ENCODE results near the gene EVC2.
A peak's percentile ranks its signal among the peaks of the same experiment; 100 is the strongest.

Gene EVC2

GRCh38 chr4:5724377-5724776 lies 16.0 kb upstream of the EVC2 start:
- H3K9me3 Mint-ChIP-seq, result no peaks in the 10 kb centered on the region
- H3K36me3 Mint-ChIP-seq (ENCODE audit: low read depth), result no peaks in the 10 kb centered on the region
- no peak overlapping the region for H3K27ac Mint-ChIP-seq
- H3K4me3 Mint-ChIP-seq, result no peak overlapping the region
- H3K4me1 Mint-ChIP-seq (ENCODE audit: low read depth), result no peaks in the 10 kb centered on the region
- peaks cover 7% of the 10 kb centered on the region for H3K27me3 Mint-ChIP-seq
- no peak for DNase-seq

- no peak overlapping the region for H3K27ac Mint-ChIP-seq
- no peaks in the 10 kb centered on the region for H3K4me1 Mint-ChIP-seq (ENCODE audit: low read depth)
- no peaks in the 10 kb centered on the region for H3K9me3 Mint-ChIP-seq
- H3K27me3 Mint-ChIP-seq, result peaks cover 7% of the 10 kb centered on the region
- no peak overlapping the region for H3K4me3 Mint-ChIP-seq
- no peak for DNase-seq
- no peaks in the 10 kb centered on the region for H3K36me3 Mint-ChIP-seq (ENCODE audit: low read depth)
These were observed 14.0 kb upstream of the EVC2 start for GRCh38 chr4:5722328-5722727.

DNA sequence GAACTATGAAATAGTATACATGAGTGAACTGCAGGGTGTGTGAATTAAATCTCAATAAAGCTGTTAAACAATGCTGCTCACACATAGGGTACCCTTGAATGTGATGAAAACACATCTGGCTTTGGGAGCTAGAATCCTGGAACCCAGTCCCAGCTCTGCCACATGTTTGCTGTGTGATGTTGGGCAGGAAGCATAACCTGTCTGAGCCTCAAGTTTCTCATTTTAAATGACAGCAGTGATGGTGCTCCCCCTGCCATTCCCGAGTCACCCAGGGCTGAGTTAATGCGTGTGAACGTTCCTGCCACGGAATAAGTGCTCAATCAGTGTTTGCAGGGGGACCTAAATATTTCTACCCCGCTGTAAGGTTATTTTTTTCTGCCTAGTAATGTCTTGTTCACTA lies 13.6 kb upstream of the EVC2 start:
- H3K27ac Mint-ChIP-seq, result no peak overlapping the region
- no peaks in the 10 kb centered on the region for H3K4me1 Mint-ChIP-seq (ENCODE audit: low read depth)
- no peaks in the 10 kb centered on the region for H3K36me3 Mint-ChIP-seq (ENCODE audit: low read depth)
- DNase-seq, result no peak
- peaks cover 1% of the 10 kb centered on the region for H3K9me3 Mint-ChIP-seq
- peaks cover 7% of the 10 kb centered on the region for H3K27me3 Mint-ChIP-seq
- H3K4me3 Mint-ChIP-seq, result no peak overlapping the region

DNA sequence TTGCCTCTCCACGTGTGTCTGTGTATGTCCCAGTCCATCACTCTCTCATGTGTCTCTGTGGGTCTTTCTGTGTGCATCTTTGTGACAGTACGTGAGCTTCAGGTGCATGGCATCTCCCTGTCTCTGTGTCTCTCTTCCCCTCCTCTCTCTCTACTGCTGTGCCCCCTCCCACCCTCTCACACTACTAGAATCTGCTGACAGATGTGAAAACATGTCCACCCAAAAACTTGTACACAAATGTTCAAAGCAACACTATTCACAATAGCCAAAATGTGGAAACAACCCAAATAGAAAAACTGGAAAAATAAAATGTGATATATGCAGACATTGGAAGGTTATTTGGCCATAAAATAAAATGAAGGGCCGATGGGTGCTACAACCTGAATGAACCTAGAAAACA lies 12.6 kb upstream of the EVC2 start:
- no peaks in the 10 kb centered on the region for H3K36me3 Mint-ChIP-seq (ENCODE audit: low read depth)
- peaks cover 4% of the 10 kb centered on the region for H3K9me3 Mint-ChIP-seq
- no peak overlapping the region for H3K27ac Mint-ChIP-seq
- H3K27me3 Mint-ChIP-seq, result peaks cover 7% of the 10 kb centered on the region
- no peaks in the 10 kb centered on the region for H3K4me1 Mint-ChIP-seq (ENCODE audit: low read depth)
- no peak for DNase-seq
- H3K4me3 Mint-ChIP-seq, result no peak overlapping the region

DNA sequence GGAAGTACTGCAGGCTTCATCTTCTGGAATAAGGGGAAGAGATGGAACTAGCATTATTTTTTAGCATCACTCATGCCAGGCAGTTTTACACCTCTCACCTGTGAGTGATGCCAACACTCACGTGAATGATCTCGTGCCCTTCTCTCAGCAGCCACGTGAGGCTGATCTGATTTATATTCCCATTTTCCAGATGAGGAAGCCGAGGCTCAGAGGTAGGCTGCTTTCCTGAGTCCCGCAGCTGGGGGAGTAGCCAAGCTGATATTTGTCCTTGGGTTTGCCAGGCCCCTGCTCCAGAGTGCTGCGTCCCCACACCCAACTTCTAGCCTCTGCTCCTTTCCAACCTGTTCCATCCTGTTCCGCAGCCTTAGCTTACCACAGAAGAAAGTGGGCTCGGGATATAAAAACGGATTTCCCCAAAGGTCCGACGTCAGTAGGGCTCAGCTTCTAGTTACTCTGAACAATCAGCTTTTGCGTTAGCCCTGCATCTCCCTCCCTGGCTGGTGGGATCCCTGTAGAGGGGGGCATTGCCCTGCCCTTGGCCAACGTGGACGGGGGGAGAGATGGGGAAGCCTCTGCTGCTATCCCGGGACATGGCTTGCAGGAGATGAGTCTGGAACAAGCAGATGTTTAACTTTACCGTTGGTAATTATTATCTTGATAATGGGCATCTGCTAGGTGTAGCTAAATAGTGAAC lies 11.9 kb upstream of the EVC2 start:
- no peak for DNase-seq
- Mint-ChIP-seq H3K36me3 (ENCODE audit: low read depth) (no peaks in the 10 kb centered on the region), H3K27ac (no peak overlapping the region), H3K4me1 (ENCODE audit: low read depth) (no peaks in the 10 kb centered on the region), H3K4me3 (no peak overlapping the region), H3K27me3 (peaks cover 7% of the 10 kb centered on the region), H3K9me3 (peaks cover 5% of the 10 kb centered on the region)

DNA sequence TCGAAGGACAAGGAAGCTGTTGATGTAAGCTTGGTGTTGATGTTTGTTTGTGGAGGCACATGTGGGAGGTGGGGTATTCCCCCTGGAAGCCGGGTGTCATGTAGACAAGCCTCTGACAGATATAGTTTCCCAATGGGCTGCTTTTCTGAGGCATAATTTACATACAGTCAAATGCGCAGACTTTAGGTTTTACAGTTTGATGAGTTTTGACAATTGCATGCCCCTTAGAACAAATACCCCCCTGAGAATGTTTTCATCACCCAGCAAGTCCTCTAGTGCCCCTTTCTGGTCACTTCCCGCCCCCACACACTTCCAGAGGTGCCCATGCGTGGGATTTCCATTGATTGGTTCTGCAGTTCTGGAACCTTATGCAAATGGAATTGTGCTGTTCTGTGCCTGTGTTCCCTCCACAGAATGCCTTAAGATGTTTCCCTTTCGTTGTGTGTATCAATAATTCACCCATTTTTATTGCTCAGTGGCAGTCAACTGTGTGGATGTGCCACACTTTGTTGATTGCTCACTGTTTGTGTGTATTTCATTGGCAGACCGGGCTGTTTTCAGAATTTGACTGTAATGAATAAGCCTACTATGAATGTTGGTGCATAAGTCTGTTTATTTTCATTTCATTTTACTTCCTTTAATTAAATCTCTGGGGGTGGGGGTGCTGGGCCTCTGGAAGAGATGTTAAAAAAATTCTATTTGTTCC lies 11.1 kb upstream of the EVC2 start:
- H3K27ac Mint-ChIP-seq, result no peak overlapping the region
- H3K9me3 Mint-ChIP-seq, result peaks cover 11% of the 10 kb centered on the region
- no peak overlapping the region for H3K4me3 Mint-ChIP-seq
- no peaks in the 10 kb centered on the region for H3K36me3 Mint-ChIP-seq (ENCODE audit: low read depth)
- DNase-seq, result no peak
- H3K4me1 Mint-ChIP-seq (ENCODE audit: low read depth), result no peaks in the 10 kb centered on the region
- peaks cover 7% of the 10 kb centered on the region for H3K27me3 Mint-ChIP-seq

- no peak overlapping the region for H3K27ac Mint-ChIP-seq
- no peaks in the 10 kb centered on the region for H3K36me3 Mint-ChIP-seq (ENCODE audit: low read depth)
- DNase-seq, result no peak
- no peaks in the 10 kb centered on the region for H3K4me1 Mint-ChIP-seq (ENCODE audit: low read depth)
- peaks cover 7% of the 10 kb centered on the region for H3K27me3 Mint-ChIP-seq
- peaks cover 18% of the 10 kb centered on the region for H3K9me3 Mint-ChIP-seq
- H3K4me3 Mint-ChIP-seq, result no peak overlapping the region
These were observed 10.1 kb upstream of the EVC2 start for GRCh38 chr4:5718411-5718810.

DNA sequence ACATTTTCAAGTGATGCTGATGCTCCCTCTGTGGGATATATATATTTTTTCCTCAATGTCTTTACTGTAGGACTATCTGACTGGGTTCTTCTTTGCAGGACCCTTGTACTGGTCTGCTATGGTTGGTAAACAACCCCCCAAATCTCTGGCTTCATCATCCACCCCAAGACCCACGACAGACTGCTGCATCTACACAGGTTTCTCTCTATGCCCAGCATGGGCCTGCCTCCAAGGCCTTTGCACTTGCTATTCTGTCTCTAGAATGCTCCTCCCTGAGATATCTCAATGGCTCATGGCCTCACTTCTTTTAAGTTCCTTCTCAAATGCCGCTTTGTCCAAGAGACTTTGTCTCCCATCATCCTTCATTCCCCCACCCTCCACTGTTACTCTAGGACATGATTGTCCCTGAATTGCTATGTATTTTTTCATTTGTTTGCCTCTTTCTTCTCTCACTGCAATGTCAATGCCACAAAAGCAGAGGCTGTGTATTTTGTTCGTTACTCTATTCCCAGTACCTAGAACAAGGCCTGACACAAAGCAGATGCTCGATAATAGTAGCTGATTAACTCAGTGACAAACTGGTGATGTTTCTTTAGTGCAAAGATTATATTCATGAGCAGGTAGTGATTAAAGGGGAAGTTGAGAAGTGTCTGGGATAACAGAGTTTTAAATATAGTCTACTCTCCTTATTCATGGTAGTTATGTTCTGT lies 9.2 kb upstream of the EVC2 start:
- Mint-ChIP-seq H3K27me3 (peaks cover 13% of the 10 kb centered on the region), H3K27ac (no peak overlapping the region), H3K36me3 (ENCODE audit: low read depth) (no peaks in the 10 kb centered on the region), H3K4me3 (no peak overlapping the region), H3K4me1 (ENCODE audit: low read depth) (peaks cover 1% of the 10 kb centered on the region), H3K9me3 (peaks cover 18% of the 10 kb centered on the region)
- no peak for DNase-seq

DNA sequence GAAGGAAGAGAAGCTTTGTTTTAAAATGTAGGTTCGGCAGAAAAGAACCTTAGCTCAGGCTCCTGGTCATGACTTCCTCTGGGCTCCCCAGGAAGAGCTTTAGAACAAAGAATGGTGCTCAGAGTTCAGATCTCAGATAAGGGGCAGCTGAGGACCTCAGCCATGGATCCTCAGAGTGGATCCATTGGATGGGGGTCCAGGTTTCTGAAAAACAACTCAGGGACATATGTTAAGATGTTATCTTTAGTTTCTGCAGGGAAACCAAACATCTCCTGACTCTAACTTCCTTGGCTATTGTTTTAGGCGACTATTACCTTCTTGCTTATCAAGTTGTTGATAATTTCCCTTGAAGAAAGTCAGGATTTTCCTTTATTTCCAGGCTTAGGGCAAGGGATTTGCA lies 8.0 kb upstream of the EVC2 start:
- Mint-ChIP-seq H3K27me3 (peaks cover 23% of the 10 kb centered on the region), H3K4me1 (ENCODE audit: low read depth) (peaks cover 10% of the 10 kb centered on the region), H3K36me3 (ENCODE audit: low read depth) (no peaks in the 10 kb centered on the region), H3K27ac (no peak overlapping the region), H3K9me3 (peaks cover 18% of the 10 kb centered on the region), H3K4me3 (no peak overlapping the region)
- DNase-seq, result no peak

DNA sequence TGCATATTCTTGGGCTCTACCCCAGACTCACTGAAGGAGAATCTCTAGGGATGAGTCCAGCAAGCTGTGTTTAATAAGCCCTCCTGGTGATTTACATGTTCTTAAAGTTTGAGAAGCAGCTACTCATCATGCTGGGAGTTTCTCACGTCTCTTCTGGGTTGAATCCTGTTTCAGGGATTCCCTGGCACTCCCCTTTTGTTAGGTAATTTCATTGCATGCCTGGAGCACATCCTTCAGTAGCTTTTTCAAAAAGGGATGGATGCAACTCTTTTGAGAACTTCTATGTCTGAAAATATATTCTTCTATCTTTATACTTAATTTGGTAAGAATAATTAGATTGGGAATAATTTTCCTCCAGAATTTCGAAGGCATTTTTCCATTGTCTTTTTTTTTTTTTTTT lies 7.0 kb upstream of the EVC2 start:
- no peaks in the 10 kb centered on the region for H3K36me3 Mint-ChIP-seq (ENCODE audit: low read depth)

DNA sequence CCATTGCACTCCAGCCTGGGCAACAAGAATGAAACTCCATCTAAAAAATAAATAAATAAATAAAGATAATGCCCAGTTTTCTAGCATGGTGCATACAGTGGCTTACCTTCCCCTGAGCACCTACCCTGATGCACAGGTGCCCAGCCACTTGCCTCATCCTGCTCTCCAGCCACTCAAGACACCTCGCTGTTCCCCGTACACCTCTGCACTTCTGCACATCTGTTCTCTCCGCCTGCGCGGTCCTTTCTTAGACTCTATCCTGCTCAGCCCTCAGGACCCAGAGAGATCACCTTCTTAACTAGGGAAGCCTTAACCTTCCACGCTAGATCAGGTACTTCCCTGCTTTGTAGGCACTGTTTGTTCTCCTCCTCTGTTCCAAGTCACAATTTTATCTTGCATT lies 5.5 kb upstream of the EVC2 start:
- Mint-ChIP-seq H3K27ac (no peak overlapping the region), H3K4me1 (ENCODE audit: low read depth) (peaks cover 15% of the 10 kb centered on the region), H3K27me3 (peaks cover 37% of the 10 kb centered on the region), H3K4me3 (no peak overlapping the region), H3K36me3 (ENCODE audit: low read depth) (no peaks in the 10 kb centered on the region), H3K9me3 (peaks cover 18% of the 10 kb centered on the region)
- no peak for DNase-seq

More for the DNA sequence above, 7.0 kb upstream of the EVC2 start:
- H3K27me3 Mint-ChIP-seq, result peaks cover 24% of the 10 kb centered on the region
- H3K4me3 Mint-ChIP-seq, result no peak overlapping the region
- no peak overlapping the region for H3K27ac Mint-ChIP-seq
- peaks cover 15% of the 10 kb centered on the region for H3K4me1 Mint-ChIP-seq (ENCODE audit: low read depth)
- peaks cover 18% of the 10 kb centered on the region for H3K9me3 Mint-ChIP-seq
- DNase-seq, result no peak

DNA sequence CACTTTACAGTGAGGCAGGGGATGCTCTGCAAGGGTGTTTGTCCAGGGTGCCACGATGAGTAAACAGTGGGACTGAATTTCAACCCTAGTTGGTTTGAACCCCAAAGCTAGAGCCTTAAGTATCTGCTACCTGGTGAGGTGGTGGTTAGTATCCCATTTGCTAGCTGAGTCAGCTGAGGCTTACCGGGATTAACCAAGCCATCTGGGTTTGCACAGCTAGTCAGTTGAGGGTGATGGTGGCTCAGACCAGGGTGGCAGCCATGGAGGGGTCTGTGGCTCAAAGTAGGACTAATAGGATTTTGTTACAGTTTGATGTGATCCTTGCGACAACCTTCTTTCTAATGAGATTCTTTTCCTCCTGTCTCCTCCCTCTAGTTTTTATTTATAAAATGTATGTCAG lies 4.6 kb upstream of the EVC2 start:
- no peak overlapping the region for H3K4me3 Mint-ChIP-seq
- no peaks in the 10 kb centered on the region for H3K36me3 Mint-ChIP-seq (ENCODE audit: low read depth)

GRCh38 chr4:5712517-5712916 lies 4.2 kb upstream of the EVC2 start:
- Mint-ChIP-seq H3K27me3 (peaks cover 45% of the 10 kb centered on the region), H3K9me3 (peaks cover 18% of the 10 kb centered on the region), H3K4me3 (no peak overlapping the region), H3K36me3 (ENCODE audit: low read depth) (no peaks in the 10 kb centered on the region), H3K4me1 (ENCODE audit: low read depth) (peaks cover 18% of the 10 kb centered on the region), H3K27ac (no peak overlapping the region)
- DNase-seq, result no peak

More for the DNA sequence above, 4.6 kb upstream of the EVC2 start:
- peaks cover 15% of the 10 kb centered on the region for H3K4me1 Mint-ChIP-seq (ENCODE audit: low read depth)
- peaks cover 41% of the 10 kb centered on the region for H3K27me3 Mint-ChIP-seq
- no peak overlapping the region for H3K27ac Mint-ChIP-seq
- H3K9me3 Mint-ChIP-seq, result peaks cover 18% of the 10 kb centered on the region
- DNase-seq, result no peak

- H3K27ac Mint-ChIP-seq, result no peak overlapping the region
These were observed 3.3 kb upstream of the EVC2 start for GRCh38 chr4:5711479-5712184.

More at GRCh38 chr4:5711479-5712184, 3.3 kb upstream of the EVC2 start:
- Mint-ChIP-seq H3K36me3 (ENCODE audit: low read depth) (no peaks in the 10 kb centered on the region), H3K4me1 (ENCODE audit: low read depth) (peaks cover 21% of the 10 kb centered on the region), H3K27me3 (peaks cover 54% of the 10 kb centered on the region), H3K9me3 (peaks cover 14% of the 10 kb centered on the region), H3K4me3 (peak overlapping the region; percentile 66)
- no peak for DNase-seq
